Astrocyte of the spinal cord (primary cell): ENCODE data around the gene AKAP6.

ENCODE experiments used
- DNase-seq: peaks from one replicate; pipeline ENCODE4 v3.0.0; 2011; ENCODE audit warnings: low read depth, low spot score
- H3K4me3 ChIP-seq: 2 replicates; pipeline ENCODE4 v1.5.1; 2011; ENCODE audit warnings: low read depth, mild to moderate bottlenecking, low read length, moderate library complexity
- in situ Hi-C: cut with HindIII; loops from 2 replicates; pipeline ENCODE4 v1.10.0; 2017; ENCODE audit warnings: low sequenced_read_pairs
- TF ChIP-seq, protein P1 (sequence below): IDR thresholded peaks from 2 replicates; pipeline ENCODE4 v1.5.1; 2012; ENCODE audit warnings: low read depth, mild to moderate bottlenecking, low read length, inconsistent platforms

AKAP6 gene

GRCh38 chr14:32341947-32342846, 13.1 kb downstream of the AKAP6 start:
- DNase-seq, result no peak
- in situ Hi-C loops, result no loop called here
- TF ChIP-seq, protein P1, sequence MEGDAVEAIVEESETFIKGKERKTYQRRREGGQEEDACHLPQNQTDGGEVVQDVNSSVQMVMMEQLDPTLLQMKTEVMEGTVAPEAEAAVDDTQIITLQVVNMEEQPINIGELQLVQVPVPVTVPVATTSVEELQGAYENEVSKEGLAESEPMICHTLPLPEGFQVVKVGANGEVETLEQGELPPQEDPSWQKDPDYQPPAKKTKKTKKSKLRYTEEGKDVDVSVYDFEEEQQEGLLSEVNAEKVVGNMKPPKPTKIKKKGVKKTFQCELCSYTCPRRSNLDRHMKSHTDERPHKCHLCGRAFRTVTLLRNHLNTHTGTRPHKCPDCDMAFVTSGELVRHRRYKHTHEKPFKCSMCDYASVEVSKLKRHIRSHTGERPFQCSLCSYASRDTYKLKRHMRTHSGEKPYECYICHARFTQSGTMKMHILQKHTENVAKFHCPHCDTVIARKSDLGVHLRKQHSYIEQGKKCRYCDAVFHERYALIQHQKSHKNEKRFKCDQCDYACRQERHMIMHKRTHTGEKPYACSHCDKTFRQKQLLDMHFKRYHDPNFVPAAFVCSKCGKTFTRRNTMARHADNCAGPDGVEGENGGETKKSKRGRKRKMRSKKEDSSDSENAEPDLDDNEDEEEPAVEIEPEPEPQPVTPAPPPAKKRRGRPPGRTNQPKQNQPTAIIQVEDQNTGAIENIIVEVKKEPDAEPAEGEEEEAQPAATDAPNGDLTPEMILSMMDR, result no peak

DNA sequence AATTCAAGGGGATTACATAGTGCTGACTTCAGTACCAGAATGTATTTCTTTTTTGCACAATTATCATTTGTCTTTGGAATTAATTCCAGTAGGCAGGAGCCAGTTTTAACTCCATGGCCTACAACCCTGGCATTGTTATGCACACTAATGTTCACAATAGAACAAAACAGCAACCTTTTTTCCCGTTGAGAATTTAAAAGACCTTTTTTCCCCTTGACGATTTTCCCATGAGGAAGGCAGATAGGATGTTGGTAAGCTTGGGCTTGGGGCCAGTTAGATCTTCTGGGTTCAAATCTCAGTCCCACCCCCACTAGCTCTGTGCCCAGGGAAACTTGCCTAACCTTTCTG, 13.7 kb downstream of the AKAP6 start:
- in situ Hi-C loops, result no loop called here
- DNase-seq, result no peak
- H3K4me3 ChIP-seq, result no peak overlapping the region
- TF ChIP-seq, protein P1, result no peak

More at GRCh38 chr14:32341947-32342846, 13.1 kb downstream of the AKAP6 start:
- H3K4me3 ChIP-seq, result no peak overlapping the region

DNA sequence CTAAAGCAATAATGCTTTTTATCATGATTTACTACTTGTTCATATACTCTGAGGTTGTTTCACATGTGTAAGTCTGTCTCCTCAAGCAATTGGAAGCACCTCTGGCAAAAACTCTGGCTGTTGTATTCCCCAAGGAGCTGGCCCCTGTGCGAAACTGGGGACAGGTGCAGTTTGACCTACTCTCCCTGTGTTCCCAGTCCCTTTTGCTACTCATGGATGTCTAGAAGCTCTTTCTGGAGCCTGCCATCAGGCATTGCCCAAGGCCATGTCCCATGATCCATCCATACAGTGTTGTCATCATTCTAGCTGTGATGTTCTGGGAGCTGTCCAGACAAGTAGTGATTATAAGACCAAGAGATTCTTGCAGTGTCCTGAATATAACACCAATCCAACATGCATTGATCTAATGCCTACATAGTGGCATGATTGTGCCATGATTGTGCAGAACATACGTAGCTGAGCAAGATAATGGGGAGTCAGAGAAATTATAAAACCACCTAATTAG, 14.9 kb downstream of the AKAP6 start:
- DNase-seq, result no peak
- in situ Hi-C loops, result no loop called here
- TF ChIP-seq, protein P1, result no peak
- H3K4me3 ChIP-seq, result no peak overlapping the region

- H3K4me3 ChIP-seq, result no peak overlapping the region
- peak; percentile 22 for DNase-seq
- in situ Hi-C loops, result no loop called here
- TF ChIP-seq, protein P1, result no peak
Measured at GRCh38 chr14:32345311-32345791, 16.3 kb downstream of the AKAP6 start.

- DNase-seq, result no peak
- TF ChIP-seq, protein P1, result no peak
- no peak overlapping the region for H3K4me3 ChIP-seq
- in situ Hi-C loops, result no loop called here
Measured at GRCh38 chr14:32349322-32349721, 20.2 kb downstream of the AKAP6 start.

DNA sequence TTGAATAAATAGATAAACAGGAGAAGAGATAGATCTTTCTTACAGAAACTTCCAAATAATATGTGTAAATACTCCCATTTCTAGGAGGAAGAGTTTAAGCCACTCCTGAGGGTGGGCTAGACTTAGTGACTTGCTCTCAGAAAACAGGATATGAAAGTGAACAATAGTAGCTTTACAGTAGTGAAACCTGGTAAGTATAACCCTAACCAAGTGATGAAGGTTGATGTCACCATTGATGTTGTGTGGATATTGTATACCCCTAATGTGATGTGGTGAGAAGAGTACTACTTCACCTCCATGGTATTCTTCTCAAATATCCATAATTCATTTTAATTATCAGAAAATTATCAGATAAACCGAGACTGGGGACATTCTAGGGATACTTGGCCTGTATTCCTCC, 20.9 kb downstream of the AKAP6 start:
- no peak for DNase-seq
- in situ Hi-C loops, result no loop called here
- TF ChIP-seq, protein P1, result no peak
- no peak overlapping the region for H3K4me3 ChIP-seq
